A549 (cell line): Measurements from ENCODE around the gene FZD4. TPM values are rescaled to one million over a fixed set of nuclear protein-coding genes. Genes with fewer than 3 reads are reported as not detected.
"Not testable (repeated sequence)": the region's sequence is repeated elsewhere in the genome, so short reads cannot be mapped to it uniquely, and the experiment has no call there.

Source experiments
- ATAC-seq, 2 experiments: fragments of 200-7000 bp in 1 of 2; fragments of >200 bp in 1 of 2; cut with Nextera tagmentation in 1 of 2; cut with Tn5 transposase in 1 of 2; 3 replicates each; pipeline versions ENCODE4 v1.8.0 to v1.9.1; 2018 to 2020; ENCODE audit warnings: mild to moderate bottlenecking in 1 of 2, moderate library complexity in 1 of 2
- CTCF ChIA-PET: fragments of 300-600 bp; sonication (Branson Sonifier 250); formaldehyde crosslinking; extraction: SDS; loops from one replicate; lab custom pipeline; 2021; ENCODE audit warnings: antibody characterized with exemption, inconsistent platforms; lab: Yijun Ruan, JAX
- POLR2A ChIA-PET: fragments of 350-600 bp; formaldehyde crosslinking; extraction: SDS; loops from one replicate; lab custom pipeline; 2021; ENCODE audit warnings: antibody characterized with exemption, inconsistent platforms; lab: Yijun Ruan, JAX
- DNase-seq, 2 experiments: peaks; one replicate each; pipeline versions ENCODE4 v3.0.0 to v3.0.0-alpha.2; 2011 to 2016; ENCODE audit warnings: low read depth in 1 of 2, low spot score in 1 of 2
- FAIRE-seq: peaks from 2 replicates; lab custom pipeline; 2011; peaks lifted over from hg19 to GRCh38; lab: Jason Lieb, UNC
- H3K27ac ChIP-seq, 2 experiments: fragments of >200 bp; sonication (Bioruptor Twin); formaldehyde crosslinking; 3 replicates each; pipeline ENCODE4 v1.5.1; 2016 to 2017
- H3K4me1 ChIP-seq: fragments of >200 bp; sonication (Bioruptor Twin); formaldehyde crosslinking; 3 replicates; pipeline ENCODE4 v1.6.1; 2016
- H3K4me2 ChIP-seq: fragments of >200 bp; sonication (Bioruptor Twin); formaldehyde crosslinking; 3 replicates; pipeline ENCODE4 v1.6.1; 2016
- H3K4me3 ChIP-seq: fragments of >200 bp; sonication (Bioruptor Twin); formaldehyde crosslinking; 3 replicates; pipeline ENCODE4 v1.5.1; 2016
- H3K9me3 ChIP-seq: fragments of >200 bp; sonication (Bioruptor Twin); formaldehyde crosslinking; 3 replicates; pipeline ENCODE4 v1.6.1; 2016
- EHF ChIP-seq: fragments of 250-450 bp; sonication (Bioruptor Pico); IDR thresholded peaks from 2 replicates; pipeline ENCODE4 v1.5.0; 2020; ENCODE audit warnings: mild to moderate bottlenecking
- GATA3 ChIP-seq: IDR thresholded peaks from 2 replicates; pipeline ENCODE4 v1.6.1; 2012; ENCODE audit warnings: borderline replicate concordance
- HMGXB4 ChIP-seq: fragments of 250-450 bp; sonication (Bioruptor Pico); IDR thresholded peaks from 2 replicates; pipeline ENCODE4 v1.5.0; 2021; ENCODE audit warnings: mild to moderate bottlenecking, moderate library complexity, borderline replicate concordance
- JUN ChIP-seq, 2 experiments: fragments of >200 bp; sonication (Bioruptor Twin); formaldehyde crosslinking; IDR thresholded peaks; 2 replicates in 1 of 2; 3 replicates in 1 of 2; pipeline ENCODE4 v1.6.1; 2016 to 2017
- MYC ChIP-seq: IDR thresholded peaks from 2 replicates; pipeline ENCODE4 v1.6.1; 2012; ENCODE audit warnings: mild to moderate bottlenecking, inconsistent platforms, low read length, improper control_type of control experiment, borderline replicate concordance
- NFE2L2 ChIP-seq: fragments of 150-350 bp; conservative IDR thresholded peaks from 2 replicates; pipeline ENCODE4 v1.6.1; 2014; ENCODE audit warnings: low read length
- NR3C1 ChIP-seq: fragments of >200 bp; sonication (Bioruptor Twin); formaldehyde crosslinking; IDR thresholded peaks from 3 replicates; pipeline ENCODE4 v1.6.1; 2017
- POLR2A ChIP-seq: IDR thresholded peaks from 2 replicates; pipeline ENCODE4 v1.6.1; 2012; ENCODE audit warnings: mild to moderate bottlenecking, low read length
- REST ChIP-seq: fragments of 200-600 bp; sonication (generic); IDR thresholded peaks from 2 replicates; pipeline ENCODE4 v1.6.1; 2016; ENCODE audit warnings: antibody characterized with exemption, mild to moderate bottlenecking, moderate library complexity
- SREBF2 ChIP-seq: fragments of 450-650 bp; IDR thresholded peaks from 2 replicates; pipeline ENCODE4 v1.6.1; 2014; ENCODE audit warnings: mild to moderate bottlenecking, moderate library complexity
- ZFP36 ChIP-seq: fragments of 450-650 bp; IDR thresholded peaks from 2 replicates; pipeline ENCODE4 v1.6.1; 2014; ENCODE audit warnings: borderline replicate concordance; ENCODE audit not compliant: partially characterized antibody
- WGBS: methylation state at CpG from one replicate; pipeline ENCODE4 v1.1.6; 2017; ENCODE audit errors: missing lambda C conversion rate; 5-methylcytosine and 5-hydroxymethylcytosine counted together
- polyA plus RNA-seq, 4 experiments: library from polyadenylated mRNA; depleted of rRNA in 3 of 4; stranded (reverse); fragments of >200 nt; fragmentation: RNase III in 1 of 4; extraction: RNeasy Plus Mini Kit Qiagen cat#74134 plus additional on column Dnase treatment in 1 of 4; gene quantifications; 2 replicates in 3 of 4; 3 replicates in 1 of 4; pipeline ENCODE4 v1.2.3, GENCODE V29; 2011 to 2017
- TF ChIP-seq, protein P1 (sequence below): IDR thresholded peaks from 2 replicates; pipeline ENCODE4 v1.6.1; 2012

The FZD4 gene
- polyA plus RNA-seq, 2 of the 4 experiments (the other 2 are of a cell fraction): 0.67 to 0.90 TPM

GRCh38 chr11:86955361-86956120, at the start of gene FZD4 (continued):
- TF ChIP-seq GATA3: no peak
- no peak; a peak in 1 of 5 replicates for TF ChIP-seq JUN (IDR thresholded peaks at IDR 0.05)
- TF ChIP-seq ZFP36: no peak
- TF ChIP-seq NR3C1: no peak
- no peak for TF ChIP-seq SREBF2
- no peak for TF ChIP-seq EHF
- TF ChIP-seq NFE2L2: no peak
- TF ChIP-seq, all 56 proteins: peak for 9

GRCh38 chr11:87004281-87004680, 49.1 kb upstream of the FZD4 start:
- POLR2A ChIA-PET: interaction anchor here (0.6 kb wide), 1 partner anchor 1160 kb away, joined by 10 read pairs; no protein-coding TSS in a partner anchor

GRCh38 chr11:87002918-87003317, 47.7 kb upstream of the FZD4 start:
- Histone ChIP-seq H3K9me3 (no peaks in the 10 kb centered on the region), H3K27ac (no peak overlapping the region), H3K4me3 (no peak overlapping the region), H3K4me2 (no peak overlapping the region)
- CTCF ChIA-PET: interaction anchor here (1.1 kb wide), 1 partner anchor 8 kb away, joined by 3 read pairs; no protein-coding TSS in a partner anchor
- no peak for ATAC-seq
- 83% methylated on average over 1 of the region's 1 CpG for WGBS
- peak; percentile 36 for FAIRE-seq
- DNase-seq: no peak
- TF ChIP-seq MYC: no peak
- TF ChIP-seq EHF: no peak
- TF ChIP-seq, protein P1, sequence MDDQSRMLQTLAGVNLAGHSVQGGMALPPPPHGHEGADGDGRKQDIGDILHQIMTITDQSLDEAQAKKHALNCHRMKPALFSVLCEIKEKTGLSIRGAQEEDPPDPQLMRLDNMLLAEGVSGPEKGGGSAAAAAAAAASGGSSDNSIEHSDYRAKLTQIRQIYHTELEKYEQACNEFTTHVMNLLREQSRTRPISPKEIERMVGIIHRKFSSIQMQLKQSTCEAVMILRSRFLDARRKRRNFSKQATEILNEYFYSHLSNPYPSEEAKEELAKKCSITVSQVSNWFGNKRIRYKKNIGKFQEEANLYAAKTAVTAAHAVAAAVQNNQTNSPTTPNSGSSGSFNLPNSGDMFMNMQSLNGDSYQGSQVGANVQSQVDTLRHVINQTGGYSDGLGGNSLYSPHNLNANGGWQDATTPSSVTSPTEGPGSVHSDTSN: no peak
- TF ChIP-seq HMGXB4 (CRISPR knock-in tag): no peak
- TF ChIP-seq POLR2A: no peak
- TF ChIP-seq, all 56 proteins: peak for 0
- POLR2A ChIA-PET: no interaction called here
- peaks cover 13% of the 10 kb centered on the region for H3K4me1 ChIP-seq

More at GRCh38 chr11:87004281-87004680, 49.1 kb upstream of the FZD4 start:
- CTCF ChIA-PET: interaction anchor here (0.7 kb wide), 1 partner anchor 285 kb away, joined by 3 read pairs; no protein-coding TSS in a partner anchor
- not testable (repeated sequence) for H3K4me3 ChIP-seq, H3K27ac ChIP-seq, FAIRE-seq, H3K4me2 ChIP-seq, DNase-seq, ATAC-seq, H3K9me3 ChIP-seq
- 90% methylated on average over 4 of the region's 4 CpGs for WGBS
- peaks cover 13% of the 10 kb centered on the region for H3K4me1 ChIP-seq

DNA sequence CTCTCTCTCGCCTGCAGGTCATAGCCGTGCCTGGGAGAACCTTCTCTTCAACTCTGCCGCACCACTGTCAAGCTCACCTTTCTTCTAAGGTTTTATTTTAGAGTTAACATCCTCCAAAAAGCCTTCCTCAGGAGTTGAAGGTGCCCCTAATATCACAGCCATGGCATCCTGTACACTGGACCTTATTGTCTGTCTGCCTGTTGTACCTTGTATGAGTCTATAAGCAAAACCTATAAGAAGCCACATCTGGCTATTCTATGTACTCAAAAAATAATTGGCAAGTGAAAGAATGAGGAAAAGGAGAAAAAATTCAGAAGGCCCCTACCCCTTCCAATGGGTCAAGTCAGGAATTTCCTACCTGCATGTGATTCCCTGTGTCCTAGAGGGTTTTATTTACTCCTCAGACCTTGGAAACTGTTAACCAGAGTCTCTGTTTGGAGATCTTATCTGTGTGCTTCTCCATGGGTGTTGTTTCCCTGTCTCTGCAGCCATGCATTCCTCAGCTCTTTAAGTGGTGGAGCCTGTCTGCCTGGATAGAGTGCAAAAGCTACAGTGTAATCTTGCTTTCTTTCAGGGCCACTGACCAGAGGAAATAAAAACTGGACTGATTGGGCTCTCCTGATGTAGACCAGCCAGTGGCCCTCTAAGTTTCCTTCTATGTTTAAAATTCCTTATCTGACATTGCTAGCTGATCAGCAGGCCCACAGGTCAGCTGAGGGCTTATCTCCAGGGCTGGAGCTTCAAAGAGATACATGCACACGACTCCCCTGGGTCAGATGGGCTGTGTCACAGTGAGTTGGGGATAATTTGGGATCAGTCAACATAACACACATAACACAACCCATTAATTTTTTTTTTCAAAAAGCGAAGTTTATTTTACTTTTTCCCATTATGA, 44.9 kb upstream of the FZD4 start:
- ChIA-PET POLR2A (interaction anchor here (1.2 kb wide), 1 partner anchor 37 kb away, joined by 5 read pairs; the partner anchor contains the start of gene TMEM135), CTCF (interaction anchor here (0.7 to 2.3 kb wide), 4 partner anchors 11 to 290 kb away, joined by 3 to 5 read pairs (median 3); no protein-coding TSS in a partner anchor)
- FAIRE-seq (no peak), ATAC-seq (peak; percentile 35 to 80; a peak in 5 of 6 replicates), DNase-seq (peak in 1 of 2 experiments; percentile 56)
- WGBS: 50% methylated on average over 5 of the region's 5 CpGs
- Histone ChIP-seq H3K4me3 (no peak overlapping the region), H3K9me3 (no peaks in the 10 kb centered on the region), H3K4me2 (peak overlapping the region; percentile 17; the same call in 2 of the 3 replicates), H3K27ac (peak overlapping the region in 1 of 2 experiments; percentile 34; a peak in 1 of 6 replicates), H3K4me1 (peaks cover 6% of the 10 kb centered on the region; the same call in 1 of the 3 replicates)
- TF ChIP-seq REST (no peak), GATA3 (peak; percentile 84)
